SK-N-SH (cell line): Measurements from ENCODE around the gene ITGAE. TPM values are rescaled to one million over a fixed set of nuclear protein-coding genes. Genes with fewer than 3 reads are reported as not detected.

Experiments
- CTCF ChIA-PET: fragments of 300-600, 350-600 bp; formaldehyde crosslinking; extraction: SDS; loops from one replicate; lab custom pipeline; 2021; lab: Yijun Ruan, JAX
- POLR2A ChIA-PET: fragments of 350-600 bp; sonication (Branson Sonifier 250); formaldehyde crosslinking; extraction: SDS; loops from one replicate; lab custom pipeline; 2020; ENCODE audit warnings: antibody characterized with exemption, inconsistent platforms; lab: Yijun Ruan, JAX
- DNase-seq: peaks from one replicate; pipeline ENCODE4 v3.0.0; 2012
- H2AFZ ChIP-seq: fragments of 200-600 bp; sonication (generic); 2 replicates; pipeline ENCODE4 v1.8.1; 2016; ENCODE audit warnings: antibody characterized with exemption, mild to moderate bottlenecking, low read depth
- H3F3A ChIP-seq: fragments of 200-600 bp; sonication (generic); replicated peaks from 2 replicates; pipeline ENCODE3; 2016; ENCODE audit warnings: antibody characterized with exemption, mild to moderate bottlenecking; ENCODE audit not compliant: insufficient read depth
- H3K27ac ChIP-seq, 2 experiments: fragments of 200-500 bp in 1 of 2; fragments of 200-600 bp in 1 of 2; sonication (Bioruptor generic) in 1 of 2; sonication (generic), shearing (Covaris generic) in 1 of 2; 2 replicates each; pipeline versions ENCODE4 v1.5.1 to v1.6.1; 2014 to 2016; ENCODE audit warnings: low read depth in 2 of 2, inconsistent platforms in 1 of 2, low read length in 1 of 2, mild to moderate bottlenecking in 1 of 2, mixed read lengths in 1 of 2
- H3K27me3 ChIP-seq: fragments of 200-600 bp; sonication (generic), shearing (Covaris generic); 2 replicates; pipeline ENCODE4 v1.6.1; 2016; ENCODE audit warnings: mixed run types; ENCODE audit not compliant: insufficient read depth
- H3K36me3 ChIP-seq, 2 experiments: fragments of 200-500 bp in 1 of 2; fragments of 200-600 bp in 1 of 2; sonication (Bioruptor generic) in 1 of 2; sonication (generic) in 1 of 2; replicated peaks in 1 of 2; 2 replicates each; pipeline versions ENCODE3 to v1.5.1; 2014 to 2016; ENCODE audit warnings: low read length in 1 of 2, mild to moderate bottlenecking in 1 of 2; ENCODE audit not compliant: insufficient read depth in 2 of 2, control insufficient read depth in 1 of 2
- H3K4me1 ChIP-seq, 2 experiments: fragments of 200-500 bp in 1 of 2; fragments of 200-600 bp in 1 of 2; sonication (Bioruptor generic) in 1 of 2; sonication (generic), shearing (Covaris generic) in 1 of 2; 2 replicates each; pipeline versions ENCODE4 v1.5.1 to v1.6.1; 2014 to 2016; ENCODE audit warnings: low read depth in 1 of 2, low read length in 1 of 2, mixed run types in 1 of 2; ENCODE audit not compliant: insufficient read depth in 2 of 2, control insufficient read depth in 1 of 2
- H3K4me2 ChIP-seq: fragments of 200-600 bp; sonication (generic), shearing (Covaris generic); 2 replicates; pipeline ENCODE4 v1.6.1; 2017; ENCODE audit warnings: mixed run types
- H3K4me3 ChIP-seq, 2 experiments: fragments of 200-500 bp in 1 of 2; fragments of 200-600 bp in 1 of 2; sonication (Bioruptor generic) in 1 of 2; sonication (generic), shearing (Covaris generic) in 1 of 2; 2 replicates each; pipeline versions ENCODE4 v1.5.1 to v1.8.1; 2014 to 2016; ENCODE audit warnings: low read depth in 2 of 2, inconsistent platforms in 1 of 2, low read length in 1 of 2, mild to moderate bottlenecking in 1 of 2, mixed read lengths in 1 of 2, moderate library complexity in 1 of 2
- H3K79me2 ChIP-seq: fragments of 200-600 bp; sonication (generic); 2 replicates; pipeline ENCODE4 v1.8.1; 2017; ENCODE audit warnings: mild to moderate bottlenecking; ENCODE audit not compliant: insufficient read depth
- H3K9ac ChIP-seq: fragments of 200-600 bp; sonication (generic); 2 replicates; pipeline ENCODE4 v1.6.1; 2017; ENCODE audit warnings: mixed run types
- H3K9me2 ChIP-seq: fragments of 200-600 bp; sonication (generic); 2 replicates; pipeline ENCODE4 v1.6.1; 2017; ENCODE audit warnings: mixed run types
- H3K9me3 ChIP-seq: fragments of 200-600 bp; sonication (generic); 2 replicates; pipeline ENCODE4 v1.6.1; 2017; ENCODE audit warnings: mixed run types, mild to moderate bottlenecking, moderate library complexity
- H4K20me1 ChIP-seq: fragments of 200-600 bp; sonication (generic); 2 replicates; pipeline ENCODE4 v1.6.1; 2017; ENCODE audit warnings: mild to moderate bottlenecking, mixed run types; ENCODE audit not compliant: insufficient read depth
- EP300 ChIP-seq, 2 experiments: IDR thresholded peaks; 2 replicates each; pipeline versions ENCODE4 v1.4.0 to v1.6.1; 2012; ENCODE audit warnings: borderline replicate concordance in 1 of 2, low read depth in 1 of 2, low read length in 1 of 2
- EZH2phosphoT487 ChIP-seq: fragments of 200-600 bp; sonication (generic); IDR thresholded peaks from 2 replicates; pipeline ENCODE4 v1.6.1; 2017; ENCODE audit warnings: low read depth, mixed run types, mild to moderate bottlenecking, antibody characterized with exemption, moderate library complexity, borderline replicate concordance
- FOSL2 ChIP-seq: IDR thresholded peaks from 2 replicates; pipeline ENCODE4 v1.4.0; 2012; ENCODE audit warnings: low read depth, mild to moderate bottlenecking, moderate library complexity, borderline replicate concordance
- FOXJ3 ChIP-seq: sonication (generic); formaldehyde crosslinking; IDR thresholded peaks from 2 replicates; pipeline ENCODE4 v1.5.1; 2020; ENCODE audit warnings: mild to moderate bottlenecking, missing genetic modification reagents
- IRF3 ChIP-seq: fragments of 150-350 bp; IDR thresholded peaks from 2 replicates; pipeline ENCODE4 v1.6.1; 2016; ENCODE audit warnings: mild to moderate bottlenecking, low read depth, low read length
- JUND ChIP-seq: IDR thresholded peaks from 2 replicates; pipeline ENCODE4 v1.4.0; 2012
- MXI1 ChIP-seq: IDR thresholded peaks from 2 replicates; pipeline ENCODE4 v1.6.1; 2012; ENCODE audit warnings: mild to moderate bottlenecking, low read depth, low read length, improper control_type of control experiment
- NFIC ChIP-seq: IDR thresholded peaks from 2 replicates; pipeline ENCODE4 v1.4.0; 2012; ENCODE audit warnings: borderline replicate concordance
- REST ChIP-seq: IDR thresholded peaks from 2 replicates; pipeline ENCODE4 v1.6.1; 2012; ENCODE audit warnings: mild to moderate bottlenecking, low read depth, low read length, moderate library complexity
- SIN3A ChIP-seq: IDR thresholded peaks from 2 replicates; pipeline ENCODE4 v1.6.1; 2012; ENCODE audit warnings: low read depth, mild to moderate bottlenecking, low read length, moderate library complexity, borderline replicate concordance
- SMC3 ChIP-seq: IDR thresholded peaks from 2 replicates; pipeline ENCODE4 v1.6.1; 2012; ENCODE audit warnings: low read depth, low read length, improper control_type of control experiment
- TAF1 ChIP-seq: IDR thresholded peaks from 2 replicates; pipeline ENCODE4 v1.6.1; 2012; ENCODE audit warnings: low read depth, mild to moderate bottlenecking, low read length, moderate library complexity, borderline replicate concordance
- TCF12 ChIP-seq: IDR thresholded peaks from 2 replicates; pipeline ENCODE4 v1.4.0; 2012
- USF2 ChIP-seq: fragments of 150-350 bp; IDR thresholded peaks from 2 replicates; pipeline ENCODE4 v1.6.1; 2017; ENCODE audit warnings: antibody characterized with exemption, low read length, low read depth, borderline replicate concordance
- WGBS: methylation state at CpG from one replicate; pipeline ENCODE4 v1.1.6; 2017; ENCODE audit warnings: low lambda C conversion rate; 5-methylcytosine and 5-hydroxymethylcytosine counted together
- polyA plus RNA-seq, 3 experiments: library from polyadenylated mRNA; depleted of rRNA; stranded (reverse); fragments of >200 nt; gene quantifications; 2 replicates each; pipeline ENCODE4 v1.2.3, GENCODE V29; 2012
- TF ChIP-seq, protein P1 (sequence below): IDR thresholded peaks from 2 replicates; pipeline ENCODE4 v1.4.0; 2012; ENCODE audit warnings: low read depth, borderline replicate concordance
- TF ChIP-seq, protein P2 (sequence below): fragments of 200-600 bp; sonication (generic); IDR thresholded peaks from 2 replicates; pipeline ENCODE4 v1.6.1; 2017; ENCODE audit warnings: antibody characterized with exemption, mild to moderate bottlenecking, moderate library complexity

ITGAE gene
- polyA plus RNA-seq, 1 of the 3 experiments (the other 2 are of a cell fraction), result 56.7 TPM

GRCh38 chr17:3751836-3752235 lies 49.2 kb downstream of the ITGAE start (continued):
- no peak for TF ChIP-seq REST
- no peak for TF ChIP-seq SIN3A
- no peak for TF ChIP-seq FOSL2
- TF ChIP-seq NFIC, result no peak
- TF ChIP-seq EP300 (IDR thresholded peaks at IDR 0.05; ENCODE audit: borderline replicate concordance in 1 of 2, low read depth in 1 of 2, low read length in 1 of 2), result no peak

GRCh38 chr17:3750926-3751325 lies 50.1 kb downstream of the ITGAE start:
- H4K20me1 ChIP-seq, result no peaks in the 10 kb centered on the region
- no peaks in the 10 kb centered on the region for H3F3A ChIP-seq
- no peak overlapping the region for H3K27ac ChIP-seq
- ChIA-PET POLR2A (no interaction called here), CTCF (interaction anchor here (3.5 kb wide), 1 partner anchor 14 kb away, joined by 26 read pairs; no protein-coding TSS in a partner anchor)
- H2AFZ ChIP-seq, result no peak overlapping the region
- no peak overlapping the region for H3K4me2 ChIP-seq
- H3K79me2 ChIP-seq, result no peaks in the 10 kb centered on the region
- no peaks in the 10 kb centered on the region; a peak in 1 of 4 replicates for H3K4me1 ChIP-seq
- no peaks in the 10 kb centered on the region for H3K9me2 ChIP-seq
- 72% methylated on average over 8 of the region's 8 CpGs for WGBS
- H3K9me3 ChIP-seq, result no peaks in the 10 kb centered on the region
- H3K36me3 ChIP-seq, result no peaks in the 10 kb centered on the region
- no peak overlapping the region for H3K4me3 ChIP-seq
- no peaks in the 10 kb centered on the region; the same call in 1 of the 2 replicates for H3K27me3 ChIP-seq
- no peak overlapping the region for H3K9ac ChIP-seq
- no peak for DNase-seq
- TF ChIP-seq TAF1 (no peak), USF2 (no peak), JUND (no peak), NFIC (no peak), MXI1 (no peak), IRF3 (no peak), REST (no peak), FOXJ3 (CRISPR knock-in tag) (no peak), SMC3 (no peak), EZH2phosphoT487 (no peak), TCF12 (no peak), EP300 (IDR thresholded peaks at IDR 0.05; ENCODE audit: borderline replicate concordance in 1 of 2, low read depth in 1 of 2, low read length in 1 of 2) (no peak)
- TF ChIP-seq, protein P1, sequence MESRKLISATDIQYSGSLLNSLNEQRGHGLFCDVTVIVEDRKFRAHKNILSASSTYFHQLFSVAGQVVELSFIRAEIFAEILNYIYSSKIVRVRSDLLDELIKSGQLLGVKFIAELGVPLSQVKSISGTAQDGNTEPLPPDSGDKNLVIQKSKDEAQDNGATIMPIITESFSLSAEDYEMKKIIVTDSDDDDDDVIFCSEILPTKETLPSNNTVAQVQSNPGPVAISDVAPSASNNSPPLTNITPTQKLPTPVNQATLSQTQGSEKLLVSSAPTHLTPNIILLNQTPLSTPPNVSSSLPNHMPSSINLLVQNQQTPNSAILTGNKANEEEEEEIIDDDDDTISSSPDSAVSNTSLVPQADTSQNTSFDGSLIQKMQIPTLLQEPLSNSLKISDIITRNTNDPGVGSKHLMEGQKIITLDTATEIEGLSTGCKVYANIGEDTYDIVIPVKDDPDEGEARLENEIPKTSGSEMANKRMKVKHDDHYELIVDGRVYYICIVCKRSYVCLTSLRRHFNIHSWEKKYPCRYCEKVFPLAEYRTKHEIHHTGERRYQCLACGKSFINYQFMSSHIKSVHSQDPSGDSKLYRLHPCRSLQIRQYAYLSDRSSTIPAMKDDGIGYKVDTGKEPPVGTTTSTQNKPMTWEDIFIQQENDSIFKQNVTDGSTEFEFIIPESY, result no peak
- TF ChIP-seq, protein P2, sequence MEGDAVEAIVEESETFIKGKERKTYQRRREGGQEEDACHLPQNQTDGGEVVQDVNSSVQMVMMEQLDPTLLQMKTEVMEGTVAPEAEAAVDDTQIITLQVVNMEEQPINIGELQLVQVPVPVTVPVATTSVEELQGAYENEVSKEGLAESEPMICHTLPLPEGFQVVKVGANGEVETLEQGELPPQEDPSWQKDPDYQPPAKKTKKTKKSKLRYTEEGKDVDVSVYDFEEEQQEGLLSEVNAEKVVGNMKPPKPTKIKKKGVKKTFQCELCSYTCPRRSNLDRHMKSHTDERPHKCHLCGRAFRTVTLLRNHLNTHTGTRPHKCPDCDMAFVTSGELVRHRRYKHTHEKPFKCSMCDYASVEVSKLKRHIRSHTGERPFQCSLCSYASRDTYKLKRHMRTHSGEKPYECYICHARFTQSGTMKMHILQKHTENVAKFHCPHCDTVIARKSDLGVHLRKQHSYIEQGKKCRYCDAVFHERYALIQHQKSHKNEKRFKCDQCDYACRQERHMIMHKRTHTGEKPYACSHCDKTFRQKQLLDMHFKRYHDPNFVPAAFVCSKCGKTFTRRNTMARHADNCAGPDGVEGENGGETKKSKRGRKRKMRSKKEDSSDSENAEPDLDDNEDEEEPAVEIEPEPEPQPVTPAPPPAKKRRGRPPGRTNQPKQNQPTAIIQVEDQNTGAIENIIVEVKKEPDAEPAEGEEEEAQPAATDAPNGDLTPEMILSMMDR, result no peak
